Tibial nerve (tissue), 4 donors: ENCODE measurements around the gene GMDS.

Source experiments
- CTCF ChIP-seq, 5 experiments: fragments of 200-600 bp in 3 of 5; fragments of 450-650 bp in 2 of 5; sonication (generic) in 3 of 5; IDR thresholded peaks; one replicate each; pipeline ENCODE4 v1.5.1; 2016 to 2019; ENCODE audit warnings: antibody characterized with exemption in 5 of 5, mild to moderate bottlenecking in 3 of 5, moderate library complexity in 2 of 5
- EP300 ChIP-seq, 2 donors: sonication (generic); formaldehyde crosslinking; IDR thresholded peaks; one replicate each; pipeline ENCODE4 v1.6.1; 2017; ENCODE audit warnings: antibody characterized with exemption in 2 of 2, mild to moderate bottlenecking in 1 of 2
- POLR2A ChIP-seq, 2 donors: fragments of 450-650 bp; IDR thresholded peaks; one replicate each; pipeline ENCODE4 v1.6.1; 2017; ENCODE audit warnings: antibody characterized with exemption in 2 of 2, mild to moderate bottlenecking in 2 of 2, moderate library complexity in 2 of 2

- TF ChIP-seq CTCF (IDR thresholded peaks at IDR 0.05) (no peak), POLR2A (IDR thresholded peaks at IDR 0.05) (no peak), EP300 (IDR thresholded peaks at IDR 0.05) (no peak)
Measured at GRCh38 chr6:1885576-1886011, 359.8 kb downstream of the GMDS start.
